Activated T-helper 2 cell treated with anti-CD3 and anti-CD28 coated beads, Interferon-gamma antibody, Interleukin-2, Interleukin-4, amounts not matched to agents 10 μg/mL and 5 μg/mL and 100 μg/mL, durations not matched to agents 14 hours and 24 hours and 36 hours (primary cell): ENCODE data around the gene AMZ1. TPM values are rescaled to one million over a fixed set of nuclear protein-coding genes. Genes with fewer than 3 reads are reported as not detected.
"Not testable (repeated sequence)": the region's sequence is repeated elsewhere in the genome, so short reads cannot be mapped to it uniquely, and the experiment has no call there.

Source experiments
- DNase-seq: peaks from one replicate; pipeline ENCODE4 v3.0.0; 2021; ENCODE audit warnings: low spot score
- H3K27ac Mint-ChIP-seq: one replicate; pipeline ENCODE4 v1.8.0; 2021; ENCODE audit warnings: mixed read lengths
- H3K27me3 Mint-ChIP-seq: one replicate; pipeline ENCODE4 v1.8.0; 2021; ENCODE audit warnings: low read depth, mixed read lengths
- H3K36me3 Mint-ChIP-seq: one replicate; pipeline ENCODE4 v1.8.0; 2021; ENCODE audit warnings: low read depth, mixed read lengths
- H3K4me1 Mint-ChIP-seq: one replicate; pipeline ENCODE4 v1.8.0; 2021; ENCODE audit warnings: low read depth, mixed read lengths
- H3K4me3 Mint-ChIP-seq: one replicate; pipeline ENCODE4 v1.8.0; 2021; ENCODE audit warnings: low read depth, mild to moderate bottlenecking, moderate library complexity, mixed read lengths
- H3K9me3 Mint-ChIP-seq: one replicate; pipeline ENCODE4 v1.8.0; 2021; ENCODE audit warnings: mixed read lengths
- intact Hi-C: fragments of 100-400 bp; cut with micrococcal nuclease; formaldehyde crosslinking; loops from one replicate; pipeline ENCODE4 v1.15.1; 2023
- total RNA-seq: library from RNA; stranded (reverse); gene quantifications from 2 replicates; pipeline ENCODE4 v1.2.3, GENCODE V29; 2022

The AMZ1 gene
- total RNA-seq, 1 donor from 2014 or later = 0.07 TPM

GRCh38 chr7:2666155-2666554 is 21.8 kb upstream of the AMZ1 start:
- no peak for DNase-seq
- Mint-ChIP-seq H3K4me3 (no peak overlapping the region), H3K27me3 (peaks cover 18% of the 10 kb centered on the region), H3K36me3 (no peaks in the 10 kb centered on the region), H3K4me1 (peaks cover 3% of the 10 kb centered on the region), H3K9me3 (no peaks in the 10 kb centered on the region), H3K27ac (no peak overlapping the region)
- intact Hi-C loops = no loop called here

- intact Hi-C loops = no loop called here
- Mint-ChIP-seq H3K4me3 (no peak overlapping the region), H3K9me3 (no peaks in the 10 kb centered on the region), H3K4me1 (peaks cover 3% of the 10 kb centered on the region), H3K27me3 (peaks cover 18% of the 10 kb centered on the region), H3K27ac (no peak overlapping the region), H3K36me3 (no peaks in the 10 kb centered on the region)
- DNase-seq = no peak
These were observed 21.3 kb upstream of the AMZ1 start for GRCh38 chr7:2666588-2667250.

GRCh38 chr7:2667843-2668242 is 20.2 kb upstream of the AMZ1 start:
- H3K4me3 Mint-ChIP-seq = no peak overlapping the region
- intact Hi-C loops = no loop called here
- H3K9me3 Mint-ChIP-seq = no peaks in the 10 kb centered on the region
- no peak overlapping the region for H3K27ac Mint-ChIP-seq
- DNase-seq = no peak
- H3K27me3 Mint-ChIP-seq = peaks cover 18% of the 10 kb centered on the region
- H3K36me3 Mint-ChIP-seq = no peaks in the 10 kb centered on the region
- H3K4me1 Mint-ChIP-seq = peaks cover 3% of the 10 kb centered on the region

- Mint-ChIP-seq H3K4me1 (peaks cover 3% of the 10 kb centered on the region), H3K27ac (no peak overlapping the region), H3K4me3 (no peak overlapping the region), H3K9me3 (no peaks in the 10 kb centered on the region), H3K27me3 (peaks cover 19% of the 10 kb centered on the region), H3K36me3 (no peaks in the 10 kb centered on the region)
- intact Hi-C loops = no loop called here
- DNase-seq = no peak
These were observed 19.6 kb upstream of the AMZ1 start for GRCh38 chr7:2668401-2668800.

GRCh38 chr7:2670171-2670570 is 17.8 kb upstream of the AMZ1 start:
- Mint-ChIP-seq H3K9me3 (no peaks in the 10 kb centered on the region), H3K27me3 (peaks cover 31% of the 10 kb centered on the region), H3K4me3 (no peak overlapping the region), H3K36me3 (no peaks in the 10 kb centered on the region), H3K4me1 (peaks cover 3% of the 10 kb centered on the region), H3K27ac (no peak overlapping the region)
- intact Hi-C loops = no loop called here
- no peak for DNase-seq

GRCh38 chr7:2670720-2671391 is 17.1 kb upstream of the AMZ1 start:
- Mint-ChIP-seq H3K27ac (no peak overlapping the region), H3K4me1 (peaks cover 3% of the 10 kb centered on the region), H3K4me3 (no peak overlapping the region), H3K36me3 (no peaks in the 10 kb centered on the region), H3K27me3 (peaks cover 31% of the 10 kb centered on the region), H3K9me3 (no peaks in the 10 kb centered on the region)
- intact Hi-C loops = loop anchor here (1.0 kb wide), 1 partner anchor 38 kb away; no protein-coding TSS in a partner anchor
- peak; percentile 56 for DNase-seq

- H3K4me1 Mint-ChIP-seq, H3K4me3 Mint-ChIP-seq, H3K27ac Mint-ChIP-seq, H3K9me3 Mint-ChIP-seq, DNase-seq, H3K36me3 Mint-ChIP-seq, intact Hi-C loops: not testable (repeated sequence)
- H3K27me3 Mint-ChIP-seq = peaks cover 21% of the 10 kb centered on the region
These were observed 14.8 kb upstream of the AMZ1 start for GRCh38 chr7:2673214-2673613.

GRCh38 chr7:2673934-2674333 is 14.1 kb upstream of the AMZ1 start:
- no peak for DNase-seq
- no peak overlapping the region for H3K4me3 Mint-ChIP-seq
- H3K4me1 Mint-ChIP-seq = peaks cover 3% of the 10 kb centered on the region
- peaks cover 20% of the 10 kb centered on the region for H3K27me3 Mint-ChIP-seq
- no peak overlapping the region for H3K27ac Mint-ChIP-seq
- H3K36me3 Mint-ChIP-seq = no peaks in the 10 kb centered on the region
- intact Hi-C loops = no loop called here
- no peaks in the 10 kb centered on the region for H3K9me3 Mint-ChIP-seq

- peaks cover 16% of the 10 kb centered on the region for H3K27me3 Mint-ChIP-seq
- H3K27ac Mint-ChIP-seq = no peak overlapping the region
- H3K4me3 Mint-ChIP-seq = no peak overlapping the region
- no peak for DNase-seq
- H3K4me1 Mint-ChIP-seq = peaks cover 3% of the 10 kb centered on the region
- intact Hi-C loops = no loop called here
- no peaks in the 10 kb centered on the region for H3K36me3 Mint-ChIP-seq
- H3K9me3 Mint-ChIP-seq = no peaks in the 10 kb centered on the region
These were observed 12.7 kb upstream of the AMZ1 start for GRCh38 chr7:2675256-2675764.

- not testable (repeated sequence) for H3K27ac Mint-ChIP-seq, DNase-seq
These were observed 11.4 kb upstream of the AMZ1 start for GRCh38 chr7:2676576-2676975.

GRCh38 chr7:2678454-2678853 is 9.5 kb upstream of the AMZ1 start:
- peaks cover 15% of the 10 kb centered on the region for H3K27me3 Mint-ChIP-seq
- intact Hi-C loops, H3K36me3 Mint-ChIP-seq, H3K27ac Mint-ChIP-seq, DNase-seq, H3K4me3 Mint-ChIP-seq, H3K4me1 Mint-ChIP-seq, H3K9me3 Mint-ChIP-seq: not testable (repeated sequence)

More at GRCh38 chr7:2676576-2676975, 11.4 kb upstream of the AMZ1 start:
- H3K36me3 Mint-ChIP-seq, H3K4me3 Mint-ChIP-seq, H3K4me1 Mint-ChIP-seq, intact Hi-C loops, H3K9me3 Mint-ChIP-seq: not testable (repeated sequence)
- peaks cover 16% of the 10 kb centered on the region for H3K27me3 Mint-ChIP-seq

- H3K4me1 Mint-ChIP-seq, H3K36me3 Mint-ChIP-seq, DNase-seq, H3K27me3 Mint-ChIP-seq, H3K27ac Mint-ChIP-seq, H3K9me3 Mint-ChIP-seq, H3K4me3 Mint-ChIP-seq: not testable (repeated sequence)
- intact Hi-C loops = loop anchor here (5.0 to 10.0 kb wide), 2 partner anchors 202 to 225 kb away; partner anchors contain the start of gene GRIFIN
These were observed 8.6 kb upstream of the AMZ1 start for GRCh38 chr7:2679135-2680127.
